ENCODE data around the gene CLN6. TPM values are rescaled to one million over a fixed set of nuclear protein-coding genes. Genes with fewer than 3 reads are reported as not detected.
"Not testable (repeated sequence)": the region's sequence is repeated elsewhere in the genome, so short reads cannot be mapped to it uniquely, and the experiment has no call there.

The CLN6 gene
- total RNA-seq, 1 donor from 2014 or later = 35.3 TPM

DNA sequence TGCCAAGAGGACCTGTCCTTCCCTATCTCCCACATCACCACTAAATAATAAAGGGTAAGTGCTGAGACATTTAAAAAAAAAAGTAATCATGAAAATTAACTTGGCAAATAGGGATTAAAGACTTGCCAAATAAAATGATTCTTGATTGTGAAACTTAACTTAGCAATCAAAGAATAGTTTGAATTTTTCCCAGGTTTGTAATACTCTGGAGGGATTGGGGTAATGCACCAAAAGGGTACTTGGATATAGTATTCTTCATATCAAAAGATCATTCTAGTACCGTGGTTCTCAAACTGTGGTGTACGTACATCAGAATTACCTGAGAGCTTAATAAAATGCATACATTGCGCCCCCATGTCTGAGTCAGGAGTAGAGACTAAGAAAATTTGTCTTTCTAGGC, 52.9 kb downstream of the CLN6 start:
- TF ChIP-seq, protein P1, sequence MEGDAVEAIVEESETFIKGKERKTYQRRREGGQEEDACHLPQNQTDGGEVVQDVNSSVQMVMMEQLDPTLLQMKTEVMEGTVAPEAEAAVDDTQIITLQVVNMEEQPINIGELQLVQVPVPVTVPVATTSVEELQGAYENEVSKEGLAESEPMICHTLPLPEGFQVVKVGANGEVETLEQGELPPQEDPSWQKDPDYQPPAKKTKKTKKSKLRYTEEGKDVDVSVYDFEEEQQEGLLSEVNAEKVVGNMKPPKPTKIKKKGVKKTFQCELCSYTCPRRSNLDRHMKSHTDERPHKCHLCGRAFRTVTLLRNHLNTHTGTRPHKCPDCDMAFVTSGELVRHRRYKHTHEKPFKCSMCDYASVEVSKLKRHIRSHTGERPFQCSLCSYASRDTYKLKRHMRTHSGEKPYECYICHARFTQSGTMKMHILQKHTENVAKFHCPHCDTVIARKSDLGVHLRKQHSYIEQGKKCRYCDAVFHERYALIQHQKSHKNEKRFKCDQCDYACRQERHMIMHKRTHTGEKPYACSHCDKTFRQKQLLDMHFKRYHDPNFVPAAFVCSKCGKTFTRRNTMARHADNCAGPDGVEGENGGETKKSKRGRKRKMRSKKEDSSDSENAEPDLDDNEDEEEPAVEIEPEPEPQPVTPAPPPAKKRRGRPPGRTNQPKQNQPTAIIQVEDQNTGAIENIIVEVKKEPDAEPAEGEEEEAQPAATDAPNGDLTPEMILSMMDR (IDR thresholded peaks at IDR 0.05; ENCODE audit: unreplicated experiment) = no peak
- H3K4me1 Mint-ChIP-seq = no peaks in the 10 kb centered on the region
- H3K36me3 Mint-ChIP-seq = peaks cover 35% of the 10 kb centered on the region
- no peak for DNase-seq (ENCODE audit: low spot score in 2 of 2, unreplicated experiment in 2 of 2)
- no peaks in the 10 kb centered on the region for H3K9me3 Mint-ChIP-seq
- no peak overlapping the region for H3K4me3 Mint-ChIP-seq
- H3K27ac Mint-ChIP-seq = no peak overlapping the region
- no peaks in the 10 kb centered on the region for H3K27me3 Mint-ChIP-seq (ENCODE audit: low read depth)

DNA sequence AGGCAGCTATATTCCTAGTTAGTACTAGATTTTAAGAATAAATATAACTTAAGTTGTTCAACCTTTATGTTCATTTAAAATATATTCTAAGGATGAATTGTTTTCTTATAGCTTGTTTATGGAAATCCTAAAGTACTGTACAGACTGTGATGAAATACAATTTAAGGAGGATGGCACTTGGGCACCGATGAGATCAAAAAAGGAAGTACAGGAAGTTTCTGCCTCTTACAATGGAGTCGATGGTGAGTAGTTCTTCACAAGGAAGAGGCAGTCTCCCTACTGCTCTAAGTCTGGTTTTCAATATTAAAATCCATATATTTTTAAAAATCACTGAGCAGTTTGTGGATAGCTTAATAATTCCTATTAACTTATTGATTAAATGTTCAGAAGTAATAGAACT, 54.0 kb downstream of the CLN6 start:
- Mint-ChIP-seq H3K36me3 (peaks cover 29% of the 10 kb centered on the region), H3K27ac (no peak overlapping the region), H3K4me1 (no peaks in the 10 kb centered on the region), H3K4me3 (no peak overlapping the region), H3K9me3 (no peaks in the 10 kb centered on the region), H3K27me3 (ENCODE audit: low read depth) (no peaks in the 10 kb centered on the region)
- DNase-seq (ENCODE audit: low spot score in 2 of 2, unreplicated experiment in 2 of 2) = no peak
- TF ChIP-seq, protein P1 (IDR thresholded peaks at IDR 0.05; ENCODE audit: unreplicated experiment) = no peak

DNA sequence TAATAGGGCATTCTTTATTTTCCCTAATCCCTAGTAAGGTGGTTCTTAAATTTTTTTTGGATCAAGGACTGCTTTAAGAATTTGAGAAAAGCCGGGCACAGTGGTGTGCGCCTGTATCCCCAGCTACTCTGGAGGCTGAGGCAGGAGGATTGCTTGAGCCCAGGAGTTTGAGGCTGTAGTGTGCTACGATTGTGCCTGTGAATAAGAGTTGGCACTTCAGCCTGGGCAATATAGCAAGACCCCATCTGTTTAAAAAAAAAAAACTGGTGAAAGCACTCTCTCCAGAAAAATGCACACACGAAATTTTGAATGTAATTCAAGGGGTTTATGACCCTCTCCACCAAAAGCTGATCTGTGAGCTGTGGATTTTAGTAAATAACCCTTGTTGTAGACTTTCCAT, 56.4 kb downstream of the CLN6 start:
- DNase-seq (ENCODE audit: low spot score in 2 of 2, unreplicated experiment in 2 of 2) = no peak
- Mint-ChIP-seq H3K9me3 (no peaks in the 10 kb centered on the region), H3K4me1 (no peaks in the 10 kb centered on the region), H3K36me3 (peaks cover 29% of the 10 kb centered on the region), H3K27me3 (ENCODE audit: low read depth) (no peaks in the 10 kb centered on the region), H3K27ac (no peak overlapping the region), H3K4me3 (no peak overlapping the region)
- TF ChIP-seq, protein P1 (IDR thresholded peaks at IDR 0.05; ENCODE audit: unreplicated experiment) = no peak

DNA sequence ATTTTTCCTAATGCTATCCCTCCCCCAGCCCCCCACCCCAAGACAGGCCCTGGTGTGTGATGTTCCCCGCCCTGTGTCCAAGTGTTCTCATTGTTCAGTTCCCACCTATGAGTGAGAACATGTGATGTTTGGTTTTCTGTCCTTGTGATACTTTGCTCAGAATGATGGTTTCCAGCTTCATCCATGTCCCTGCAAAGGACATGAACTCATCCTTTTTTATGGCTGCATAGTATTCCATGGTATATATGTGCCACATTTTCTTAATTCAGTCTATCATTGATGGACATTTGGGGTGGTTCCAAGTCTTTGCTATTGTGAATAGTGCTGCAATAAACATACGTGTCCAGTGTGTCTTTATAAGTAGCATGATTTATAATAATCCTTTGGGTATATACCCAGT, 57.5 kb downstream of the CLN6 start:
- DNase-seq (ENCODE audit: low spot score in 2 of 2, unreplicated experiment in 2 of 2); H3K4me3 Mint-ChIP-seq; H3K27me3 Mint-ChIP-seq (ENCODE audit: low read depth); H3K4me1 Mint-ChIP-seq; H3K9me3 Mint-ChIP-seq: not testable (repeated sequence)
- Mint-ChIP-seq H3K27ac (peak overlapping the region; percentile 12), H3K36me3 (peaks cover 24% of the 10 kb centered on the region)

DNA sequence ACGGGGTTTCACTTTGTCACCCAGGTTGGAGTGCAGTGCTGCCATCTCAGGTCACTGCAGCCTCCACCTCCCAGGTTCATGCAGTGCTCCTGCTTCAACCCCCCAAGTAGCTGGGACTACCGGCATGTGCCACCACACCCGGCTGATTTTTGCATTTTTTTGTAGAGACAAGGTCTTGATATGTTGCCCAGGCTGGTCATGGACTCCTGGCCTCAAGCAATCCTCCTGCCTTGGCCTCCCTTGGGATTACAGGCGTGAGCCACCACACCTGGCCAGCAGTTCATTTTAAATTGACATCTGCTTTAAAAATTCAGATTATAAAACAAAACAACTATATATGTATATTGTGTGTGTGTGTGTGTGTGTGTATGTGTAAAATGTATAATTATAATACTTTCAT, 62.7 kb downstream of the CLN6 start:
- Mint-ChIP-seq H3K4me3 (no peak overlapping the region), H3K4me1 (no peaks in the 10 kb centered on the region), H3K36me3 (peaks cover 25% of the 10 kb centered on the region), H3K27me3 (ENCODE audit: low read depth) (no peaks in the 10 kb centered on the region), H3K9me3 (peaks cover 3% of the 10 kb centered on the region), H3K27ac (no peak overlapping the region)
- TF ChIP-seq, protein P1 (IDR thresholded peaks at IDR 0.05; ENCODE audit: unreplicated experiment) = no peak
- no peak for DNase-seq (ENCODE audit: low spot score in 2 of 2, unreplicated experiment in 2 of 2)

DNA sequence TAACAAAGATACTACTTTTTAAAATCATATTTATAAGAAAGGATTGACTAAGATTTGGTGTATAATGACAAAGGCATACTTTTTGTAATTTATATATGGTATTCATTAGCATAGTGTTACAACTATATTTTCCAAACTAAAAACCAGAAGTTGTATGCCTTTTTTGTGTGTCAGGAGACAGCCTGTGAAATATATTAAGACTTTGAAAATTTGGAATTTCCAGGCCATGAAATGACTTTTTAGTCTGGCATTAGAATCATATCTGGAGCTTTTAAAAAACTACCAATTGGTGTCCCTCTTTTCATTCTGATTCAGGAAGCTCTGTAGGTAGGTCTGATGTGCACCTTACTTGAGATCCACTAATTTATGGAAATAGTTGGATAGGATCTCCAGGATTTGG, 66.3 kb downstream of the CLN6 start:
- Mint-ChIP-seq H3K27ac (no peak overlapping the region), H3K9me3 (peaks cover 17% of the 10 kb centered on the region), H3K4me3 (no peak overlapping the region), H3K36me3 (peaks cover 40% of the 10 kb centered on the region), H3K27me3 (ENCODE audit: low read depth) (no peaks in the 10 kb centered on the region), H3K4me1 (no peaks in the 10 kb centered on the region)
- TF ChIP-seq, protein P1 (IDR thresholded peaks at IDR 0.05; ENCODE audit: unreplicated experiment) = no peak
- DNase-seq (ENCODE audit: low spot score in 2 of 2, unreplicated experiment in 2 of 2) = no peak

Measured in mesothelial cell of epicardium (in vitro differentiated cells).